ENCODE measurements around the gene TTLL1. TPM values are rescaled to one million over a fixed set of nuclear protein-coding genes. Genes with fewer than 3 reads are reported as not detected.

The TTLL1 gene
- total and polyA plus RNA-seq, 2 experiments from 2014 or later: 5.5 to 6.8 TPM

GRCh38 chr22:43078522-43078921 lies 10.7 kb downstream of the TTLL1 start (continued):
- TF ChIP-seq REST (IDR thresholded peaks at IDR 0.05; ENCODE audit: unreplicated experiment) (no peak), ZNF114 (CRISPR knock-in tag; IDR thresholded peaks at IDR 0.05) (no peak), EZH2phosphoT487 (IDR thresholded peaks at IDR 0.05; ENCODE audit: unreplicated experiment) (no peak), STAT1 (IDR thresholded peaks at IDR 0.05; ENCODE audit: unreplicated experiment) (no peak), ZNF331 (CRISPR knock-in tag; IDR thresholded peaks at IDR 0.05; ENCODE audit: low read depth) (no peak), ETS1 (IDR thresholded peaks at IDR 0.05) (no peak), NANOG (IDR thresholded peaks at IDR 0.05; ENCODE audit: borderline replicate concordance) (no peak)

- Histone ChIP-seq H2AFZ (no peak overlapping the region), H3K9me2 (ENCODE audit: insufficient read depth) (no peaks in the 10 kb centered on the region), H3K79me2 (replicated peaks; ENCODE audit: insufficient read depth) (no peaks in the 10 kb centered on the region), H4K20me1 (replicated peaks; ENCODE audit: insufficient read depth) (no peaks in the 10 kb centered on the region), H3F3A (replicated peaks; ENCODE audit: low read depth) (no peaks in the 10 kb centered on the region), H3K36me3 (ENCODE audit: insufficient read depth) (no peaks in the 10 kb centered on the region), H3K27ac (ENCODE audit: low read depth) (no peak overlapping the region), H3K4me3 (no peak overlapping the region), H3K27me3 (ENCODE audit: insufficient read depth) (no peaks in the 10 kb centered on the region), H3K4me1 (ENCODE audit: insufficient read depth) (no peaks in the 10 kb centered on the region), H3K4me2 (no peak overlapping the region)
- peaks cover 8% of the 10 kb centered on the region for H3K27me3 Mint-ChIP-seq (ENCODE audit: insufficient read depth, low read depth, poor library complexity)
- ATAC-seq: no peak
- H3K4me3 Mint-ChIP-seq: no peak overlapping the region
- TF ChIP-seq CREB1 (CRISPR knock-in tag; IDR thresholded peaks at IDR 0.05; ENCODE audit: low read depth): no peak
- TF ChIP-seq STAT1 (IDR thresholded peaks at IDR 0.05; ENCODE audit: unreplicated experiment): no peak
- TF ChIP-seq JUNB (IDR thresholded peaks at IDR 0.05; ENCODE audit: unreplicated experiment): no peak
- no peak for TF ChIP-seq EZH2 (IDR thresholded peaks at IDR 0.05; ENCODE audit: low read depth, unreplicated experiment)
- TF ChIP-seq ZNF114 (CRISPR knock-in tag; IDR thresholded peaks at IDR 0.05): no peak
- TF ChIP-seq ZNF462 (CRISPR knock-in tag; IDR thresholded peaks at IDR 0.05): no peak
- no peaks in the 10 kb centered on the region for H3K36me3 Mint-ChIP-seq (ENCODE audit: low read depth)
- no peak overlapping the region for H3K27ac Mint-ChIP-seq
- no peaks in the 10 kb centered on the region; the same call in 2 of the 3 replicates for H3K9me3 Mint-ChIP-seq
- no peaks in the 10 kb centered on the region for H3K4me1 Mint-ChIP-seq
- no peak for DNase-seq (ENCODE audit: low spot score)
These were observed 11.9 kb downstream of the TTLL1 start for GRCh38 chr22:43077121-43077877.

Measured in GM23338 (cell line).